Heart left ventricle (tissue), 16 donors: ENCODE data around the gene TLL1. TPM values are rescaled to one million over a fixed set of nuclear protein-coding genes. Genes with fewer than 3 reads are reported as not detected.
A peak's percentile ranks its signal among the peaks of the same experiment; 100 is the strongest.

Experiments
- ATAC-seq, 4 donors: fragments of 200-7000 bp; cut with Tn5 transposase; one replicate each; pipeline ENCODE4 v1.9.1; 2020 to 2022; ENCODE audit warnings: moderate library complexity in 4 of 4, mild to moderate bottlenecking in 3 of 4, moderate number of reproducible peaks in 1 of 4
- DNase-seq, 5 donors: peaks; one replicate each; pipeline ENCODE4 v3.0.0-alpha.2; 2020
- H3K27ac ChIP-seq, 12 donors: fragments of 200-600 bp; sonication (generic) in 4 of 12; one replicate each; pipeline versions ENCODE4 v1.5.0 to v1.8.0; 2016 to 2022; ENCODE audit warnings: mild to moderate bottlenecking in 2 of 12
- H3K27me3 ChIP-seq, 9 donors: fragments of 200-600 bp; sonication (generic) in 2 of 9; one replicate each; pipeline versions ENCODE4 v1.5.1 to v1.8.0; 2016 to 2022; ENCODE audit warnings: mild to moderate bottlenecking in 3 of 9
- H3K36me3 ChIP-seq, 9 donors: fragments of 200-600 bp; sonication (generic) in 2 of 9; one replicate each; pipeline versions ENCODE4 v1.5.0 to v1.8.0; 2018 to 2022; ENCODE audit warnings: mild to moderate bottlenecking in 2 of 9
- H3K4me1 ChIP-seq, 12 donors: fragments of 200-600 bp; sonication (generic) in 4 of 12; one replicate each; pipeline versions ENCODE4 v1.5.0 to v1.8.0; 2016 to 2022; ENCODE audit warnings: mild to moderate bottlenecking in 3 of 12
- H3K4me3 ChIP-seq, 12 donors: fragments of 200-600 bp; sonication (generic) in 4 of 12; one replicate each; pipeline versions ENCODE4 v1.5.0 to v1.8.0; 2017 to 2022; ENCODE audit warnings: mild to moderate bottlenecking in 9 of 12, moderate library complexity in 4 of 12
- H3K9me3 ChIP-seq, 12 donors: fragments of 200-600 bp; sonication (generic) in 4 of 12; one replicate each; pipeline versions ENCODE4 v1.5.0 to v1.8.0; 2016 to 2022; ENCODE audit warnings: mild to moderate bottlenecking in 1 of 12
- CTCF ChIP-seq, 12 donors: fragments of 200-600 bp; sonication (generic) in 4 of 12; IDR thresholded peaks; one replicate each; pipeline versions ENCODE4 v1.5.0 to v1.8.0; 2018 to 2022; ENCODE audit warnings: antibody characterized with exemption in 12 of 12, mild to moderate bottlenecking in 5 of 12
- POLR2A ChIP-seq, 2 donors: fragments of 450-650 bp; IDR thresholded peaks; one replicate each; pipeline ENCODE4 v1.6.1; 2017; ENCODE audit warnings: antibody characterized with exemption in 2 of 2, mild to moderate bottlenecking in 2 of 2, moderate library complexity in 2 of 2
- WGBS, 4 donors: extraction: QIAGEN DNeasy Blood & Tissue Kit in 2 of 4; methylation state at CpG; one replicate each; pipeline versions ENCODE4 v1.1.5 to v1.1.7; 2013 to 2018; 5-methylcytosine and 5-hydroxymethylcytosine counted together
- intact Hi-C, 10 donors: fragments of 100-400 bp; cut with DNase I; formaldehyde crosslinking; loops; one replicate each; pipeline versions ENCODE4 v1.11.1 to v1.14.2; 2022
- polyA plus RNA-seq, 2 donors: library from polyadenylated mRNA; stranded (reverse); fragments of 200-250 nt; gene quantifications; one replicate each; pipeline ENCODE4 v1.2.3, GENCODE V29; 2013
- total RNA-seq, 9 donors: library from RNA; depleted of rRNA in 2 of 9; stranded (reverse); fragments of >200 nt in 2 of 9; fragmentation: NEBNext Ultra II Directional in 3 of 9; extraction: Animal tissue kit (Norgen Biotek cat#: 25700) in 3 of 9; gene quantifications; one replicate each; pipeline versions ENCODE4 v1.1.0 to v1.2.4, GENCODE V29; 2016 to 2023
- donor health status: ischemic (EF 13 %, LVEDD 7.1; RV severe dilation, severe dysfunction).
- donor health status: healthy with polysubstance abuse.
- donor health status: DM: no; HTN: yes; CAD: no.
- donor health status: DM: no; HTN: no; CAD: no.
- donor health status: ischemic (EF 25% LVEDD 6.9; RV normal size, moderate dysfunction).
- donor health status: ischemic (EF 25% LVEDD 5.7; RV mildly dilated, moderate dysfunction).
- donor health status: healthy.
- donor health status: DM: yes; HTN: yes; CAD: no.
- donor health status: ischemic (EF 35%, LVEDD 5.7; RV mildly dilated, moderate dysfunction).
- donor health status: nonischemic (EF 11% LVEDD 7.7; RV severe dilation, severe dysfunction).
- donor health status: DM: yes; HTN: yes; CAD: no.
- donor health status: PGD.
- donor health status: ischemic (EF 29% LVEDD 5.4; RV normal size, mild dysfunction).
- donor health status: nonischemic (EF 23%, LVEDD 6.1; RV moderate dilation, normal function).

The TLL1 gene
- total and polyA plus RNA-seq, 11 donors, result 0.08 to 4.5 (median 1.2) TPM

- no peaks in the 10 kb centered on the region for H3K9me3 ChIP-seq
- peaks cover 0 to 9% (median 0%) of the 10 kb centered on the region in 9 donors for H3K27me3 ChIP-seq
- no peak overlapping the region for H3K4me3 ChIP-seq
- no peak for TF ChIP-seq CTCF (IDR thresholded peaks at IDR 0.05)
- TF ChIP-seq POLR2A (IDR thresholded peaks at IDR 0.05), result no peak
- ATAC-seq (peak in 1 of 4 donors; percentile 30), DNase-seq (no peak)
- H3K36me3 ChIP-seq, result no peaks in the 10 kb centered on the region
- peaks cover 0 to 5% (median 2%) of the 10 kb centered on the region in 12 donors for H3K4me1 ChIP-seq
- H3K27ac ChIP-seq, result no peak overlapping the region
- intact Hi-C loops, result loop anchor here in 3 of 10 donors (10.0 kb wide), 3 partner anchors 215 to 335 kb away; no protein-coding TSS in a partner anchor
- WGBS, 4 donors, result 37 to 55% (median 48%) methylated on average over 3 of the region's 3 CpGs
Observed at GRCh38 chr4:165879641-165880040, 6.6 kb downstream of the TLL1 start.

GRCh38 chr4:165894159-165894558 lies 21.1 kb downstream of the TLL1 start:
- Histone ChIP-seq H3K9me3 (peaks cover 0 to 50% (median 0%) of the 10 kb centered on the region in 12 donors), H3K27me3 (no peaks in the 10 kb centered on the region), H3K4me3 (no peak overlapping the region), H3K36me3 (no peaks in the 10 kb centered on the region), H3K4me1 (no peaks in the 10 kb centered on the region), H3K27ac (no peak overlapping the region)
- TF ChIP-seq CTCF (IDR thresholded peaks at IDR 0.05), result no peak
- no peak for TF ChIP-seq POLR2A (IDR thresholded peaks at IDR 0.05)
- intact Hi-C loops, result no loop called here
- ATAC-seq, result no peak
- WGBS, 4 donors, result 86 to 95% (median 89%) methylated on average over 1 of the region's 1 CpG
- no peak for DNase-seq

GRCh38 chr4:165905405-165906027 lies 32.5 kb downstream of the TLL1 start:
- WGBS, 4 donors, result 35 to 58% (median 44%) methylated on average over 6 of the region's 6 CpGs
- Histone ChIP-seq H3K4me1 (peaks cover 0 to 19% (median 0%) of the 10 kb centered on the region in 12 donors), H3K27ac (peak overlapping the region in 7 of 12 donors; percentile 8 to 62 (median 50)), H3K9me3 (no peaks in the 10 kb centered on the region), H3K36me3 (no peaks in the 10 kb centered on the region), H3K27me3 (no peaks in the 10 kb centered on the region), H3K4me3 (no peak overlapping the region)
- ATAC-seq (peak in 1 of 4 donors; percentile 62), DNase-seq (no peak)
- TF ChIP-seq CTCF (IDR thresholded peaks at IDR 0.05) (no peak), POLR2A (IDR thresholded peaks at IDR 0.05) (no peak)
- intact Hi-C loops, result loop anchor here in 1 of 10 donors (5.0 kb wide), 1 partner anchor 33 kb away; the partner anchor contains the start of gene TLL1

DNA sequence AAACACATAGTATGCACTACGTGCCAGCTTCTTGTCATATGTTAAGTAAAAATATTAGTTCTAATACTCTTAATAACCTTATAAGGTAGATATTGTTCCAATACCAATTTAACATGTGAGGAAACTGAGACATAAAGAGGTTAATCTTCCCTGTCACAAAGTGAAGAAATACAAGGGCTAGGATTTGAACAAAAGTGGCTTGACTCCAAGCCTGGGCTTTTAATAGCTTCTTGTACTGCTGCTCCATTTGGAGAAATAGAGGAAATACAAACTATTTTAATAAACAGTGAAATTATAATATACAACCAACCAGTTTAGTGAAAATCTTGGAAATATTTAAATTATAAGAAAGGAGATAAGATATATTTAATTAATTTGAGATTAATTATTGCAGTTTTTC lies 33.2 kb downstream of the TLL1 start:
- Histone ChIP-seq H3K4me3 (no peak overlapping the region), H3K27ac (peak overlapping the region in 5 of 12 donors; percentile 15 to 62 (median 52)), H3K9me3 (no peaks in the 10 kb centered on the region), H3K27me3 (no peaks in the 10 kb centered on the region), H3K36me3 (no peaks in the 10 kb centered on the region), H3K4me1 (peaks cover 0 to 19% (median 0%) of the 10 kb centered on the region in 12 donors)
- ATAC-seq, result peak in 1 of 4 donors; percentile 55
- TF ChIP-seq CTCF (IDR thresholded peaks at IDR 0.05) (no peak), POLR2A (IDR thresholded peaks at IDR 0.05) (no peak)
- WGBS, 4 donors, result 74 to 82% (median 78%) methylated on average over 1 of the region's 1 CpG
- intact Hi-C loops, result loop anchor here in 1 of 10 donors (5.0 kb wide), 1 partner anchor 34 kb away; the partner anchor contains the start of gene TLL1
- no peak for DNase-seq
